Suprapubic skin (tissue), 4 donors: Measurements from ENCODE around the gene SLC5A11. TPM values are rescaled to one million over a fixed set of nuclear protein-coding genes. Genes with fewer than 3 reads are reported as not detected.

Source experiments
- DNase-seq, 2 donors: peaks; one replicate each; pipeline ENCODE4 v3.0.0-alpha.2; 2019; ENCODE audit warnings: low spot score in 2 of 2
- H3K27ac ChIP-seq: fragments of 200-600 bp; sonication (generic); one replicate; pipeline ENCODE4 v1.5.1; 2019
- H3K27me3 ChIP-seq: fragments of 200-600 bp; sonication (generic); one replicate; pipeline ENCODE4 v1.5.1; 2019
- H3K36me3 ChIP-seq: fragments of 200-600 bp; sonication (generic); one replicate; pipeline ENCODE4 v1.5.1; 2019
- H3K4me1 ChIP-seq: fragments of 200-600 bp; sonication (generic); one replicate; pipeline ENCODE4 v1.5.1; 2019
- H3K4me3 ChIP-seq: fragments of 200-600 bp; sonication (generic); one replicate; pipeline ENCODE4 v1.5.1; 2019; ENCODE audit warnings: mild to moderate bottlenecking
- H3K9me3 ChIP-seq: fragments of 200-600 bp; sonication (generic); one replicate; pipeline ENCODE4 v1.5.1; 2019
- EP300 ChIP-seq: sonication (generic); formaldehyde crosslinking; IDR thresholded peaks from one replicate; pipeline ENCODE4 v1.6.1; 2017; ENCODE audit warnings: antibody characterized with exemption
- POLR2A ChIP-seq, 2 donors: fragments of 450-650 bp; IDR thresholded peaks; one replicate each; pipeline ENCODE4 v1.6.1; 2017; ENCODE audit warnings: antibody characterized with exemption in 2 of 2, mild to moderate bottlenecking in 2 of 2, moderate library complexity in 2 of 2
- POLR2AphosphoS5 ChIP-seq, 3 donors: sonication (generic); formaldehyde crosslinking; IDR thresholded peaks; one replicate each; pipeline ENCODE4 v1.6.1; 2017; ENCODE audit warnings: antibody characterized with exemption in 3 of 3
- WGBS: methylation state at CpG from one replicate; pipeline ENCODE4 v1.1.5; 2018; 5-methylcytosine and 5-hydroxymethylcytosine counted together
- total RNA-seq, 4 donors: library from RNA; depleted of rRNA; stranded (reverse); fragments of >200 nt; gene quantifications; one replicate each; pipeline ENCODE4 v1.1.0, GENCODE V29; 2016
- TF ChIP-seq, protein P1 (sequence below), 2 donors: fragments of 200-600 bp in 1 of 2; fragments of 450-650 bp in 1 of 2; sonication (generic) in 1 of 2; IDR thresholded peaks; one replicate each; pipeline ENCODE4 v1.5.1; 2016 to 2019; ENCODE audit warnings: antibody characterized with exemption in 2 of 2, mild to moderate bottlenecking in 1 of 2, moderate library complexity in 1 of 2

SLC5A11 gene
- total RNA-seq, 4 donors from 2014 or later = 0.55 to 0.64 TPM; not detected in 2

GRCh38 chr16:24953721-24954120 is 108.0 kb downstream of the SLC5A11 start:
- Histone ChIP-seq H3K27me3 (no peaks in the 10 kb centered on the region), H3K27ac (no peak overlapping the region), H3K4me3 (no peak overlapping the region), H3K4me1 (no peaks in the 10 kb centered on the region), H3K36me3 (peaks cover 93% of the 10 kb centered on the region), H3K9me3 (no peaks in the 10 kb centered on the region)
- 97% methylated on average over 5 of the region's 5 CpGs for WGBS
- DNase-seq = no peak
- TF ChIP-seq POLR2A (IDR thresholded peaks at IDR 0.05) (no peak), POLR2AphosphoS5 (IDR thresholded peaks at IDR 0.05) (no peak), EP300 (no peak)
- TF ChIP-seq, protein P1, sequence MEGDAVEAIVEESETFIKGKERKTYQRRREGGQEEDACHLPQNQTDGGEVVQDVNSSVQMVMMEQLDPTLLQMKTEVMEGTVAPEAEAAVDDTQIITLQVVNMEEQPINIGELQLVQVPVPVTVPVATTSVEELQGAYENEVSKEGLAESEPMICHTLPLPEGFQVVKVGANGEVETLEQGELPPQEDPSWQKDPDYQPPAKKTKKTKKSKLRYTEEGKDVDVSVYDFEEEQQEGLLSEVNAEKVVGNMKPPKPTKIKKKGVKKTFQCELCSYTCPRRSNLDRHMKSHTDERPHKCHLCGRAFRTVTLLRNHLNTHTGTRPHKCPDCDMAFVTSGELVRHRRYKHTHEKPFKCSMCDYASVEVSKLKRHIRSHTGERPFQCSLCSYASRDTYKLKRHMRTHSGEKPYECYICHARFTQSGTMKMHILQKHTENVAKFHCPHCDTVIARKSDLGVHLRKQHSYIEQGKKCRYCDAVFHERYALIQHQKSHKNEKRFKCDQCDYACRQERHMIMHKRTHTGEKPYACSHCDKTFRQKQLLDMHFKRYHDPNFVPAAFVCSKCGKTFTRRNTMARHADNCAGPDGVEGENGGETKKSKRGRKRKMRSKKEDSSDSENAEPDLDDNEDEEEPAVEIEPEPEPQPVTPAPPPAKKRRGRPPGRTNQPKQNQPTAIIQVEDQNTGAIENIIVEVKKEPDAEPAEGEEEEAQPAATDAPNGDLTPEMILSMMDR (IDR thresholded peaks at IDR 0.05) = no peak

- TF ChIP-seq, protein P1 (IDR thresholded peaks at IDR 0.05) = no peak
- TF ChIP-seq POLR2A (IDR thresholded peaks at IDR 0.05) (no peak), EP300 (no peak), POLR2AphosphoS5 (IDR thresholded peaks at IDR 0.05) (no peak)
- WGBS = 87% methylated on average over 4 of the region's 4 CpGs
- no peaks in the 10 kb centered on the region for H3K9me3 ChIP-seq
- peaks cover 95% of the 10 kb centered on the region for H3K36me3 ChIP-seq
- H3K27me3 ChIP-seq = no peaks in the 10 kb centered on the region
- H3K27ac ChIP-seq = no peak overlapping the region
- DNase-seq = no peak
- no peak overlapping the region for H3K4me3 ChIP-seq
- no peaks in the 10 kb centered on the region for H3K4me1 ChIP-seq
Observed at GRCh38 chr16:24954137-24954536, 108.4 kb downstream of the SLC5A11 start.

DNA sequence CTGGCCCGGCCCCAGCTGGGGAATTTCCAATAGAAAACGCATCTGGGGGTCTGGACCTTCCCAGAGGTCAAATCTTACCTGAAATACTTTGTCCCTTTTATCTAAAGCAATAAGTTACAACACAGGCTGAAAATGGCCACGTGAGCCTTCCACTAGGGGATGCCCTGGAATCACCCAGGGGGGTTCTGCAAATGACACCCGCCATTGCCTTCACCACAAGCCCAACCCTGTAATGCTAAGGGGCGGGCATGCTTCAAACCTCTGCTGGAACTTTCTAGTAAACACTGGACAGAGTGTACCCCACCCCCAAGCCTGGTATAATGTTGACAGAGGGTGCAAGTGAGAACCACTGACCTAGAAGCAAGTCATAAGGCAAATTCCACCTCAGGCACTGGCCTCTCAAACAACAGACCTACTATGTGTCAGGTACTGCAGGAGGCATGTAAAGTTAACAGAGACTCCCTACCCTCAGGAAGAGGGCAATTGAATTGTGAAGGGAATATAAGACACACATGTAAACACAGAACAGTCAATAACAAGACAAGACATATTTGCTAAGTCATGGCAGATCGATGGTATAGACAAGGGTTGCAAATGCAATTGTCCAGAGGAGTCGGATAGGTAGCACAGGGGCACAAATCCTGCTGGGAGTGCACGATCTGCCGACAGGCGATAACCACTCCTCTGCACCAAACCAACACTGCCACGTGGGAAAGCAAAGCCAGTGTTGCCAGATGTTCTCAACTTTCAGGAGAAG is 110.4 kb downstream of the SLC5A11 start:
- H3K36me3 ChIP-seq = peaks cover 95% of the 10 kb centered on the region
- TF ChIP-seq POLR2AphosphoS5 (IDR thresholded peaks at IDR 0.05) = no peak
- TF ChIP-seq, protein P1 (IDR thresholded peaks at IDR 0.05) = no peak
- TF ChIP-seq EP300 = no peak
- no peak for TF ChIP-seq POLR2A (IDR thresholded peaks at IDR 0.05)
- H3K27me3 ChIP-seq = no peaks in the 10 kb centered on the region
- WGBS = 83% methylated on average over 11 of the region's 11 CpGs
- no peak overlapping the region for H3K27ac ChIP-seq
- no peaks in the 10 kb centered on the region for H3K4me1 ChIP-seq
- H3K4me3 ChIP-seq = no peak overlapping the region
- DNase-seq = peak in 1 of 2 donors; percentile 15
- no peaks in the 10 kb centered on the region for H3K9me3 ChIP-seq

GRCh38 chr16:24957887-24958286 is 112.1 kb downstream of the SLC5A11 start:
- no peaks in the 10 kb centered on the region for H3K4me1 ChIP-seq
- 71% methylated on average over 6 of the region's 6 CpGs for WGBS
- TF ChIP-seq POLR2AphosphoS5 (IDR thresholded peaks at IDR 0.05) (no peak), POLR2A (IDR thresholded peaks at IDR 0.05) (no peak), EP300 (no peak)
- TF ChIP-seq, protein P1 (IDR thresholded peaks at IDR 0.05) = no peak
- peak in 1 of 2 donors; percentile 44 for DNase-seq
- H3K4me3 ChIP-seq = no peak overlapping the region
- H3K27ac ChIP-seq = no peak overlapping the region
- H3K36me3 ChIP-seq = peaks cover 94% of the 10 kb centered on the region
- H3K9me3 ChIP-seq = no peaks in the 10 kb centered on the region
- H3K27me3 ChIP-seq = no peaks in the 10 kb centered on the region

Other genes with a start within 250 kb of the SLC5A11 start
- gene TNRC6A, start 116.3 kb upstream of the SLC5A11 start, total RNA-seq = 100 to 1,000 TPM in 1 of 4 donors, 10 to 100 TPM in 3; 26.3 to 120 (median 49.2) TPM
- 10 to 100 TPM; 47.5 to 71.4 (median 55.8) TPM for gene ARHGAP17, start 169.4 kb downstream of the SLC5A11 start, total RNA-seq